NT2/D1 (cell line): ENCODE data around the gene AMOT.

ENCODE experiments used
- DNase-seq: peaks from one replicate; pipeline ENCODE4 v3.0.0-alpha.2; 2011; ENCODE audit warnings: low read depth, low spot score
- H3K27me3 ChIP-seq: 2 replicates; pipeline ENCODE4 v1.6.0; 2011; ENCODE audit warnings: mild to moderate bottlenecking; ENCODE audit not compliant: insufficient read length, insufficient read depth
- H3K36me3 ChIP-seq: 2 replicates; pipeline ENCODE4 v1.6.1; 2011; ENCODE audit warnings: mild to moderate bottlenecking, low read length, mixed read lengths; ENCODE audit not compliant: insufficient read depth, insufficient read length
- H3K4me1 ChIP-seq: 2 replicates; pipeline ENCODE4 v1.5.1; 2011; ENCODE audit not compliant: insufficient read depth, insufficient read length
- H3K4me3 ChIP-seq: 2 replicates; pipeline ENCODE4 v1.5.1; 2011; ENCODE audit warnings: low read depth; ENCODE audit not compliant: insufficient read length
- H3K9ac ChIP-seq: 2 replicates; pipeline ENCODE4 v1.6.0; 2011; ENCODE audit warnings: low read depth; ENCODE audit not compliant: insufficient read length
- H3K9me3 ChIP-seq: 2 replicates; pipeline ENCODE4 v1.5.1; 2011; ENCODE audit warnings: mild to moderate bottlenecking, low read length; ENCODE audit not compliant: insufficient read depth
- SUZ12 ChIP-seq: IDR thresholded peaks from 2 replicates; pipeline ENCODE4 v1.6.1; 2011; ENCODE audit not compliant: insufficient read length, insufficient read depth; ENCODE audit errors: extremely low read depth
- YY1 ChIP-seq: IDR thresholded peaks from 2 replicates; pipeline ENCODE4 v1.6.1; 2011; ENCODE audit not compliant: insufficient read length, insufficient read depth
- ZNF274 ChIP-seq: IDR thresholded peaks from 2 replicates; pipeline ENCODE4 v1.6.1; 2011; ENCODE audit warnings: mild to moderate bottlenecking, low read depth, low read length

The AMOT gene

GRCh38 chrX:112784692-112785091 is 55.9 kb downstream of the AMOT start:
- H3K27me3 ChIP-seq = no peaks in the 10 kb centered on the region
- H3K9ac ChIP-seq = no peak overlapping the region
- no peaks in the 10 kb centered on the region; the same call in 1 of the 2 replicates for H3K9me3 ChIP-seq
- no peaks in the 10 kb centered on the region for H3K4me1 ChIP-seq
- H3K36me3 ChIP-seq = peaks cover 28% of the 10 kb centered on the region
- H3K4me3 ChIP-seq = no peak overlapping the region
- no peak for DNase-seq
- no peak for TF ChIP-seq YY1

DNA sequence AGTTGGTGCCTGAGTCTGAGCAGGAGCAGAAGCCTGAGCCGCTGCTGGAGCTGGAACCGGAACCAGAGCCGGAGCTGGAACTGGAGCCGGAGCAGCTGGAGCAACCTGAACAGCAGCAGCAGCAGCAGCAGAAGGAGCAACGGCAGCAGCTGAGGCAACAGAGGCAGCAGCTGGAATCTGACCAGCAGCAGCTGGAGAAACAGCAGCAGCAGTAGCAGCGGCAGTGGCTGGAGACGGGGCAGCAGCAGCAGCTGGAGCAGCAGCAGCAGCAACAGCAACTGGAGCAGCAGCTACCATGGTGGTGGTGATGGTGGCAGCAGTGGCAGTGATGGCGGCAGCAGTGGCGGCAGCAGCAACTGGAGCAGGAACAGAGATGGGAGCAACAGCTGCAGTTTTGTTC is 61.5 kb downstream of the AMOT start:
- Histone ChIP-seq H3K4me3 (no peak overlapping the region), H3K36me3 (peaks cover 39% of the 10 kb centered on the region), H3K9ac (no peak overlapping the region), H3K4me1 (no peaks in the 10 kb centered on the region), H3K27me3 (no peaks in the 10 kb centered on the region), H3K9me3 (no peaks in the 10 kb centered on the region; the same call in 1 of the 2 replicates)
- TF ChIP-seq YY1 = no peak
- no peak for TF ChIP-seq SUZ12
- TF ChIP-seq ZNF274 = no peak
- DNase-seq = no peak

GRCh38 chrX:112774651-112775293 is 65.9 kb downstream of the AMOT start:
- Histone ChIP-seq H3K9me3 (no peaks in the 10 kb centered on the region), H3K9ac (no peak overlapping the region), H3K4me3 (no peak overlapping the region), H3K27me3 (no peaks in the 10 kb centered on the region), H3K4me1 (no peaks in the 10 kb centered on the region), H3K36me3 (peaks cover 22% of the 10 kb centered on the region)
- DNase-seq = no peak
- TF ChIP-seq SUZ12 (no peak), ZNF274 (no peak), YY1 (no peak)

DNA sequence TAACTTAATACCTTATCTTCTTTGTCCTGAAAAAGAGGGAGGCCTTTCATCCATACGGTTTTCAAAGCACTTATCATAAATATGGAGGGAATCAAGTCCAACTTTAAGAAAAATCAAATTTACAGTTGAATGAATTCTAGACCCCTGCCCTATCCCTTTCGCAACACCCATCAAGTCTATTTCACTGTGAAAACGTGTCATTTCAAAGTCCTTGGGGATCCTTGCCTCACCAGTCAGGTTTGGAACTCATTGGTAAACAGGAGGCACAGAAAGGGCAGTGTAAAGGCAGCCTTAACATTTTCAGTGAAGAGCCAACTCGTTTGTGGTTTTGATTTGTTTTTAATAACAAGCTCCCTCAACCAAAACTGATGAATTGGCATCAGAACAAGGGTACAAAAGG is 66.5 kb downstream of the AMOT start:
- TF ChIP-seq ZNF274 = no peak
- TF ChIP-seq SUZ12 = no peak
- no peak for TF ChIP-seq YY1
- Histone ChIP-seq H3K9me3 (no peaks in the 10 kb centered on the region), H3K4me3 (no peak overlapping the region), H3K9ac (no peak overlapping the region), H3K4me1 (no peaks in the 10 kb centered on the region), H3K36me3 (peaks cover 18% of the 10 kb centered on the region), H3K27me3 (no peaks in the 10 kb centered on the region)
- no peak for DNase-seq

DNA sequence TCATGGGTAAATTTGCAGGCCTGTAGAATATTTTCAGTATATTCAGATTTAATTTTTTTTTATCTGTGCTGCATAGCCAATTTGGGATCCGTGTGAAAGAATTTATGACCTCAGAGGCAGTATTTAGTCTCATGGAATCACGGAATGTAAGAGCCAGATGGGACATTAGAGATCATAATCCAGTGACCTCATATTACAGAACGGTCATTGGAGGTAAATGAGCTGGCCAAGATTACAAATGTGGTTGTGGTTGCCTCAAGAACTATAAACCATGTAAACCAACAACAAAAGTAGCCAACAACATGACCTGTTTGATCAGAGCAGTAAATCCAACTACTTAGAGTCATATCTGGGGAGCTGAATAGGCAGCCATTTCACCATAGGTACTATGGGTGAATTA is 71.6 kb downstream of the AMOT start:
- H3K4me3 ChIP-seq = no peak overlapping the region
- no peaks in the 10 kb centered on the region for H3K27me3 ChIP-seq
- no peaks in the 10 kb centered on the region for H3K36me3 ChIP-seq
- no peaks in the 10 kb centered on the region for H3K9me3 ChIP-seq
- no peak overlapping the region for H3K9ac ChIP-seq
- TF ChIP-seq ZNF274 (no peak), YY1 (no peak), SUZ12 (no peak)
- DNase-seq = no peak
- no peaks in the 10 kb centered on the region for H3K4me1 ChIP-seq

DNA sequence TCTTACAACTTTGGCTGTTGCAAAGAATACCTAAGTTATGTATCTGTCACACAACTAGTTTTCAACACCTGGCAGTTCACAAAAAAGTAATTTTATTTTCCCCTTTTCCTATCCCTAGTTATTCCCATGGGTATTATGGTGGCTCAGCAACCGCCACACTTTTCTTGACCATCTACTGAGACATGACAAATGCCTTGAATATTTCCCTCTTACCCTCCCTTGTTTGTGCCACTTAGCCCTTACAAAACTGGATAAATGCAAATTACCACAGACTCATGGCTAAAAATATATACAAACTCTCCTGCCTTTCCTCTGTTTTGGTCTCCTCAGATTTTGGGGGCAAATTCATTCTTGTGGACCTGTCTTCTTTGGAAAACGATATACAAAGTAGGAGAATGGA is 72.1 kb downstream of the AMOT start:
- no peaks in the 10 kb centered on the region for H3K27me3 ChIP-seq
- TF ChIP-seq YY1 (no peak), SUZ12 (no peak), ZNF274 (no peak)
- DNase-seq = no peak

GRCh38 chrX:112766774-112767173 is 73.9 kb downstream of the AMOT start:
- Histone ChIP-seq H3K4me3 (no peak overlapping the region), H3K36me3 (no peaks in the 10 kb centered on the region), H3K4me1 (no peaks in the 10 kb centered on the region), H3K9me3 (no peaks in the 10 kb centered on the region), H3K9ac (no peak overlapping the region), H3K27me3 (no peaks in the 10 kb centered on the region)
- TF ChIP-seq YY1 = no peak
- no peak for TF ChIP-seq ZNF274
- TF ChIP-seq SUZ12 = no peak
- no peak for DNase-seq

More for the DNA sequence above, 72.1 kb downstream of the AMOT start:
- H3K9me3 ChIP-seq = no peaks in the 10 kb centered on the region
- no peak overlapping the region for H3K4me3 ChIP-seq
- H3K36me3 ChIP-seq = no peaks in the 10 kb centered on the region
- H3K4me1 ChIP-seq = no peaks in the 10 kb centered on the region
- H3K9ac ChIP-seq = no peak overlapping the region
